Lung (tissue), 16 donors: ENCODE results near the gene JADE1. TPM values are rescaled to one million over a fixed set of nuclear protein-coding genes. Genes with fewer than 3 reads are reported as not detected.
A peak's percentile ranks its signal among the peaks of the same experiment; 100 is the strongest.

Experiments
- ATAC-seq: fragments of 200-7000 bp; cut with Tn5 transposase; one replicate; pipeline ENCODE4 v1.9.1; 2020; ENCODE audit warnings: moderate number of reproducible peaks; ENCODE audit not compliant: insufficient read depth, low FRiP score
- DNase-seq, 3 donors: peaks; one replicate each; pipeline ENCODE4 v3.0.0-alpha.2; 2013 to 2017
- H3K27ac ChIP-seq, 2 donors: one replicate each; pipeline ENCODE4 v1.5.1; 2013; ENCODE audit warnings: mild to moderate bottlenecking in 2 of 2, moderate library complexity in 2 of 2, control low read depth in 1 of 2, inconsistent platforms in 1 of 2, low read depth in 1 of 2, low read length in 1 of 2
- H3K27me3 ChIP-seq, 3 donors: one replicate each; pipeline ENCODE4 v1.5.1; 2013; ENCODE audit warnings: low read length in 2 of 3; ENCODE audit not compliant: control insufficient read depth in 3 of 3, insufficient read depth in 3 of 3
- H3K36me3 ChIP-seq, 4 donors: one replicate each; pipeline ENCODE4 v1.5.1; 2013; ENCODE audit warnings: low read length in 4 of 4, mild to moderate bottlenecking in 1 of 4, moderate library complexity in 1 of 4; ENCODE audit not compliant: control insufficient read depth in 4 of 4, insufficient read depth in 4 of 4
- H3K4me1 ChIP-seq, 5 donors: one replicate each; pipeline ENCODE4 v1.5.1; 2013; ENCODE audit warnings: low read length in 5 of 5, mild to moderate bottlenecking in 2 of 5, moderate library complexity in 1 of 5; ENCODE audit not compliant: control insufficient read depth in 5 of 5, insufficient read depth in 5 of 5
- H3K4me3 ChIP-seq: one replicate; pipeline ENCODE4 v1.5.1; 2013; ENCODE audit warnings: mild to moderate bottlenecking, control low read depth, moderate library complexity
- H3K9ac ChIP-seq, 2 donors: one replicate each; pipeline ENCODE4 v1.5.1; 2013; ENCODE audit warnings: low read length in 2 of 2, control low read depth in 1 of 2; ENCODE audit not compliant: insufficient read depth in 1 of 2
- H3K9me3 ChIP-seq, 4 donors: one replicate each; pipeline ENCODE4 v1.5.1; 2013; ENCODE audit warnings: low read length in 3 of 4, mild to moderate bottlenecking in 1 of 4, moderate library complexity in 1 of 4; ENCODE audit not compliant: control insufficient read depth in 4 of 4, insufficient read depth in 3 of 4
- WGBS, 2 donors: extraction: QIAGEN DNeasy Blood & Tissue Kit; methylation state at CpG; one replicate each; pipeline ENCODE4 v1.1.7; 2013; 5-methylcytosine and 5-hydroxymethylcytosine counted together
- long read RNA-seq, 5 donors: transcript quantifications; one replicate each; lab custom pipeline, GENCODE V29; 2026
- polyA plus RNA-seq, 2 donors: library from polyadenylated mRNA; stranded (reverse); fragments of 200-250 nt; gene quantifications; one replicate each; pipeline ENCODE4 v1.2.1, GENCODE V29; 2013
- total RNA-seq, 2 donors: library from RNA; depleted of rRNA in 1 of 2; stranded (reverse); fragments of >200 nt in 1 of 2; gene quantifications; one replicate each; pipeline ENCODE4 v1.2.1, GENCODE V29; 2014 to 2021
- TF ChIP-seq, protein P1 (sequence below): IDR thresholded peaks from 2 replicates; pipeline ENCODE4 v1.5.1; 2012; ENCODE audit warnings: mild to moderate bottlenecking; ENCODE audit errors: control extremely low read depth, extremely low read depth
- donor health status: control.
- donor health status: control.
- donor health status: Bipolar disorder and iron deficiency.
- donor health status: healthy.
- donor health status: DM: yes; HTN: yes; CAD: no.

JADE1 gene
- total RNA-seq (10 to 100 TPM; 20.0 to 46.1 TPM), polyA plus RNA-seq (10 to 100 TPM in 1 of 2 donors, 1 to 10 TPM in 1; 8.9 to 15.1 TPM)
- long read RNA-seq, donor 1, full-length matches to known transcripts: 2 of 10 reads
- long read RNA-seq, donor 1, partial matches to known transcripts: 8 of 10 reads
- long read RNA-seq, donor 1, other reads (novel, unspliced or antisense): 0 of 10 reads
- long read RNA-seq, donor 2, partial matches to known transcripts: 0 of 1 reads
- long read RNA-seq, donor 2, other reads (novel, unspliced or antisense): 0 of 1 reads
- long read RNA-seq, donor 3: 0 reads
- long read RNA-seq, donor 4: 0 reads
- long read RNA-seq, donor 5, full-length matches to known transcripts: 2 of 2 reads
- long read RNA-seq, donor 5, partial matches to known transcripts: 0 of 2 reads
- long read RNA-seq, donor 5, other reads (novel, unspliced or antisense): 0 of 2 reads

DNA sequence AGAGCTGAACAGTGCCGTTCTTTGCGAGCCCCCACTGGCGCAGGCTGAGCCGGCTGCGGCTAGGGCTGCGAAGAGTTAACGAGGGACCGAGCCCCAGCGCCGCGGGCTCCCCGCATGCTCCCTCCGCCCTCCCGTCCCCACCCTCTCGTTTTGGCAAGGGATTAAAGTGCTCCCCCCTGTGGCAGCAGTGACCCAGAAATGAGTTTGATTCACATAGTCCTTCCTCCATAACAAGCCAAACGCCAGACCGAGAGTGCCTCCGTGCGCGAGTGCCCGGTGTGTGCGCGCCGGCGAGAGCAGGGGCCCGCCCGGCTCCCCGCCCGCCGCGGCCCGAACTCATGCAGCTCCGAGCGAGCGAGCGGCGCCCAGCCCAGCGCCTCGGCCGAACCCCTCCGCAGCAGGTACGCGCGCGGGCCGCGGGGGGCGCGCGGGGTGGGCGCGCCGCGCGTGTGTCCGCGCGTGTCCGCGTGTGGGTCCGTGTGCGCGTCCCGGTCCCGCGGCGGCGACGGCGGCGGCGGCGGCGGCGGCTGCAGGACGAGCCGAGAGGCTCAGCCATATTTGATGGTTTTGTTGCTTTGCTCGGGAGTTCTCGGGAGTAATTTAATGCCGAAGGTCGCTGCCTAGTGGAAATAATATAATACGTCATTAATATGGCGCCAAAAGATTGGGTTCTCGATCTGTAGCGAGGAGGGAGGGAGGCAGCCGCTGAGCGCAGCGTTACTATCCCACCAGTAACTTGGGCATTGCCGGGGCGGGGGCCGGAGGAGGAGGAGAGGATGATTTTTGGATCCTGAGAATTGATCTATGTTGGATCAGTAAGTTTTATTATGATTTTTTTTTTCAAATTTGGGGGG, at the start of gene JADE1:
Gene JADE1, plus strand, starts transcription at position 224 of the 854 bp plus-strand sequence. CDS start 22,059 bp downstream, outside the sequence.
- no peaks in the 10 kb centered on the region for H3K9me3 ChIP-seq
- H3K27ac ChIP-seq: peak within 1 kb of the TSS; percentile 95 to 96
- 0 to 1% methylated on average over 75 to 91 of the region's 91 CpGs for WGBS, 2 donors
- TF ChIP-seq, protein P1, sequence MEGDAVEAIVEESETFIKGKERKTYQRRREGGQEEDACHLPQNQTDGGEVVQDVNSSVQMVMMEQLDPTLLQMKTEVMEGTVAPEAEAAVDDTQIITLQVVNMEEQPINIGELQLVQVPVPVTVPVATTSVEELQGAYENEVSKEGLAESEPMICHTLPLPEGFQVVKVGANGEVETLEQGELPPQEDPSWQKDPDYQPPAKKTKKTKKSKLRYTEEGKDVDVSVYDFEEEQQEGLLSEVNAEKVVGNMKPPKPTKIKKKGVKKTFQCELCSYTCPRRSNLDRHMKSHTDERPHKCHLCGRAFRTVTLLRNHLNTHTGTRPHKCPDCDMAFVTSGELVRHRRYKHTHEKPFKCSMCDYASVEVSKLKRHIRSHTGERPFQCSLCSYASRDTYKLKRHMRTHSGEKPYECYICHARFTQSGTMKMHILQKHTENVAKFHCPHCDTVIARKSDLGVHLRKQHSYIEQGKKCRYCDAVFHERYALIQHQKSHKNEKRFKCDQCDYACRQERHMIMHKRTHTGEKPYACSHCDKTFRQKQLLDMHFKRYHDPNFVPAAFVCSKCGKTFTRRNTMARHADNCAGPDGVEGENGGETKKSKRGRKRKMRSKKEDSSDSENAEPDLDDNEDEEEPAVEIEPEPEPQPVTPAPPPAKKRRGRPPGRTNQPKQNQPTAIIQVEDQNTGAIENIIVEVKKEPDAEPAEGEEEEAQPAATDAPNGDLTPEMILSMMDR: peak; percentile 53
- DNase-seq: peak; percentile 96 to 98 (median 98)
- H3K4me1 ChIP-seq: peaks cover 0 to 8% (median 3%) of the 10 kb centered on the region in 5 donors
- H3K4me3 ChIP-seq: peak within 1 kb of the TSS; percentile 78
- peak; percentile 68 for ATAC-seq
- H3K36me3 ChIP-seq: no peaks in the 10 kb centered on the region
- no peaks in the 10 kb centered on the region for H3K27me3 ChIP-seq
- peak within 1 kb of the TSS; percentile 69 to 93 for H3K9ac ChIP-seq

DNA sequence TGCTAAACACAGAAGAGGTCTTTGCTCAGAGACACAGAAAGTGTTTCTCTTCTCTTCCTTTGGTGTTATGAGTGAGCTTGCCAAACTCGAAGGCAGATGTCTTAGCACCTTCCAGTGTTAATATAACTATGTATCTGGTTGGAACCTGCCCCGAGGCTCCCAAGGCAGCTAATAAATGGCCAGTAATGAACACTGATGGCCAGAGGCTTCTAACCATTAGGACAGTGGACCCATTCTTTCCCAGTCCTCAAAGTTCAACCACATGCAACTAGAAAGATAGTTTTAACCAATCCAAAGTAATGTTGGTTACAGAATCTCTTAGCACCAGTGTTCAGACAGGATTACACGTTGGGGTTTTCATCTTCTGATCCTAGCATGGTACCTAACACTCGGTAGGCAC, 42.7 kb upstream of the JADE1 start:
- DNase-seq (no peak), ATAC-seq (no peak)
- no peaks in the 10 kb centered on the region for H3K4me1 ChIP-seq
- H3K27me3 ChIP-seq: no peaks in the 10 kb centered on the region
- no peak overlapping the region for H3K9ac ChIP-seq
- no peaks in the 10 kb centered on the region for H3K36me3 ChIP-seq
- no peaks in the 10 kb centered on the region for H3K9me3 ChIP-seq
- WGBS, 2 donors: 81 to 90% methylated on average over 4 of the region's 4 CpGs
- TF ChIP-seq, protein P1: no peak
- no peak overlapping the region for H3K4me3 ChIP-seq
- H3K27ac ChIP-seq: no peak overlapping the region

DNA sequence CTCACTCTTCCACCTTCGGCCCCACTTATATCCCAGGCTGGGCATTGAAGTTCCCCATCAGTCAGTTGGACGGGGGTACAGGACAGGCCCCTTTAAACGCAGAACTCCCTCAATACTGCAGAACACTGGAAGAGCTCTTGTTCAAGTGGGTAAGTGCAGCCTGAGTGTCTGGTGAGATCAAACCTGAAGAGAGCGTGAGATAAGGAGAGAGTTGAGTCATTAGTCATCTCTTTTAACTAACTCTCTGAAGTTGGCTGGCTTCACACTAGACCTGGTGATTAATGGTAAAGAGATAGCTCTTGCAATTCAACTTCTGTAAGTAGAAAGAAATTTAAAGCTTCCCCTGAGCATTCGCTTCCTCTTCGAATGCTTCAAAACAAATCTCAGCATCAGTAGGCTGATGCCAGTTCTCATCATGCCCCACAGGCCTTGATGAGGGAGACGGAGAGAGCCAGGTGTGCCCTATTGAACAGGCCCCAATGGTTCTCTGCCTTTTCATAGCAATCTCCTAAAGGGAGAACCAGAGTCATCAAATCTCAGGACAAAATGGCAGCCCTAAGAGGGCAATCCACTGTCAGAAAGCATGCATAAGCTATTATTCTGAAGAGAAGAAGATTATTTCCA, 41.0 kb upstream of the JADE1 start:
- Histone ChIP-seq H3K36me3 (no peaks in the 10 kb centered on the region), H3K4me3 (no peak overlapping the region), H3K9me3 (no peaks in the 10 kb centered on the region), H3K27me3 (no peaks in the 10 kb centered on the region), H3K9ac (no peak overlapping the region), H3K4me1 (no peaks in the 10 kb centered on the region), H3K27ac (no peak overlapping the region)
- ATAC-seq (peak; percentile 64), DNase-seq (no peak)
- TF ChIP-seq, protein P1: no peak
- 75 to 83% methylated on average over 7 of the region's 7 CpGs for WGBS, 2 donors
